GM12873 (cell line): ENCODE measurements around the gene CNGB1.

Experiments used
- TF ChIP-seq, protein P1 (sequence below): IDR thresholded peaks from 2 replicates; pipeline ENCODE4 v1.5.1; 2012; ENCODE audit warnings: low read depth, mild to moderate bottlenecking, moderate library complexity, low read length, control low read depth; ENCODE audit not compliant: insufficient read depth; ENCODE audit errors: missing control alignments

The CNGB1 gene

GRCh38 chr16:58010886-58011285 lies 40.0 kb upstream of the CNGB1 start:
- TF ChIP-seq, protein P1, sequence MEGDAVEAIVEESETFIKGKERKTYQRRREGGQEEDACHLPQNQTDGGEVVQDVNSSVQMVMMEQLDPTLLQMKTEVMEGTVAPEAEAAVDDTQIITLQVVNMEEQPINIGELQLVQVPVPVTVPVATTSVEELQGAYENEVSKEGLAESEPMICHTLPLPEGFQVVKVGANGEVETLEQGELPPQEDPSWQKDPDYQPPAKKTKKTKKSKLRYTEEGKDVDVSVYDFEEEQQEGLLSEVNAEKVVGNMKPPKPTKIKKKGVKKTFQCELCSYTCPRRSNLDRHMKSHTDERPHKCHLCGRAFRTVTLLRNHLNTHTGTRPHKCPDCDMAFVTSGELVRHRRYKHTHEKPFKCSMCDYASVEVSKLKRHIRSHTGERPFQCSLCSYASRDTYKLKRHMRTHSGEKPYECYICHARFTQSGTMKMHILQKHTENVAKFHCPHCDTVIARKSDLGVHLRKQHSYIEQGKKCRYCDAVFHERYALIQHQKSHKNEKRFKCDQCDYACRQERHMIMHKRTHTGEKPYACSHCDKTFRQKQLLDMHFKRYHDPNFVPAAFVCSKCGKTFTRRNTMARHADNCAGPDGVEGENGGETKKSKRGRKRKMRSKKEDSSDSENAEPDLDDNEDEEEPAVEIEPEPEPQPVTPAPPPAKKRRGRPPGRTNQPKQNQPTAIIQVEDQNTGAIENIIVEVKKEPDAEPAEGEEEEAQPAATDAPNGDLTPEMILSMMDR: no peak

DNA sequence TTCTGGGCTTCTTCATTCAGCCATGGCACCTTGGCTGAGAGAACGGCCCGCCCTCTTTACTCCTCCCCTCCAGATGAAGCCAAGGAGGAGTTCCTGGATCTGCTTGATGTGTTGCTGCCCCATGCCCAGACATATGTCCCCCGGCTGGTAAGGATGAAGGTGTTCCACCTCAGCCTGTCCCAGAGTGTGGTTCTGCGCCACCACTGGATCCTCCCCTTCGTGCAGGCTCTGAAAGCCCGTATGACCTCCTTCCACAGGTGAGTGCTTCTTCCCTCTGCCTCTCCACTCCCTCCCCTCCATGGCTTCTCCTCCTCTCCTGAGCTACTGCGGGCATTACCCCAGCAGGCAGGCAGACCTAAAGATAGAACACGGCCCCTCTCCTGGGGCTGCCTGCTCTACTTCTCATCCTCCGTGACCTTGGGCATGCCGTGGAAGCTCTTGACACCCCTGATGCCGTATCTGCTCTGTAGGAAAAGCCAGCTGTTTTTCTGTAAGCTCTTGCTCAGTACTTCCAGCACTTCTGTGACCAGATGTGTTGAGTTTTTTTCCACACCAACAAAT lies 39.0 kb upstream of the CNGB1 start:
- TF ChIP-seq, protein P1: no peak

DNA sequence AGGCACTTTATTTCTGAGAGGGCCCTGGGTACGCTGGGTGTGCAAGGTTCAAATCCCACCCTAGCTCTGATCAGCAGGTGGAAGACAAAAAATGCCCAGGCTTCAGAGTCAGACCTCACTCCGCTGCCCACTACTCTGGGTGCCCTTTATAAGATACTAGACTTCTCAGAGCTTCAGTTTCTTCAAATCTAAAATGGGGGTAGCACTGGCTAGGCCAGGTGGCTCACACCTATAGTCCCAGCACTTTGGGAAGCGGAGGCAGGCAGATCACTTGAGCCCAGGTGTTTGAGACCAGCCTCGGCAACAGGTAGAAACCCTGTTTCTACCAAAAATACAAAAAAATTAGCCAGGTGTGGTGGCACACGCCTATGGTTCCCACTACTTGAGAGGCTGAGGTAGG lies 32.0 kb upstream of the CNGB1 start:
- TF ChIP-seq, protein P1: no peak

- TF ChIP-seq, protein P1: no peak
Measured at GRCh38 chr16:58002416-58002800, 31.5 kb upstream of the CNGB1 start.

- TF ChIP-seq, protein P1: no peak
Measured at GRCh38 chr16:58001781-58002415, 31.0 kb upstream of the CNGB1 start.

DNA sequence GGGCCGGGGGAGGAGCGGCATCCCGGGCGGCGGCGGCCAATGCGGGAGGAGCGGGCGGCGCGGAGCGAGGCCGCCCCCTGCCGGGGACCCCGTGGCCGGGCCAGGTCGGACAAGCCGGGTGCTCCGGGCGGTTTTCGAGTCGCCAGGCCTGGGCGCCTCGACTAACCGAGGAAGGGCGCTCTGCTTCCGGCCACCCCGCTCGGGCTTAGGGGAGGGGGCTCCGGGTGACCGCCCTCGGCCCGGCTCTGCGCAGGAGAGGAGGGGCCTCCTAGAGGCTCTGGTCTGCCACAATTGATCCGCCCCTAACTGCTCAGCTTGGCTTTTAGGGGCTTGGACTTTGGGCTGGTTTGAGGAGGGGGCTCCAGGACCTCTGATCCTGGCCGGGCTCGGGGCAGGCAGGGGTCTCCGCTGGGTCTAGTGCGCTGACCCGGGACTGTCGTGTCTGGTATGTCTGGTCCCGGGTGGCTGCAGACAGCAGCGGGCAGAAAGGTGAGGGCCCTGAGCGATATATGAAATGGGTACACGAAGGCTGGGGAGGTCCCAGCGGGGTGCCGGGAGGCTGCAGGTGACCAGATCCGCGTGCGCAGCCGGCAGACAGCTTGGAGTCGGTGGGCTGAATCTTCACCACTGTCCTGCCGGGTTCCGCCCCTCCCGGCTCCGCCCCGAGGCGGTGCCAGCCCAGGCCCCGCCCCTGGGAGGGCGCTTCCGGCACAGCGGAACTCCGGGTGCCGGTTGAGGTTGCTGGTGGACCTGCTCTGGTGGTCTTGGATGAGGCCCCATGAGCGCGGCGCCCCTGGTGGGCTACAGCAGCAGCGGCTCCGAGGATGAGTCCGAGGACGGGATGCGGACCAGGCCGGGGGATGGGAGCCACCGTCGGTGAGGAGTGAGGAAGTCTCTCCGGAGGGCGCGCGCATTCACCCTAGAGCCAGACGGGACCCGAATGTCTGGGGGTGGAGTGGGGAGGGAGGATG lies 30.1 kb upstream of the CNGB1 start, which contains the start of gene USB1:
Gene USB1, plus strand, starts transcription at position 702 of the 971 bp plus-strand sequence. Its CDS starts 77 bp downstream, at position 779.
- TF ChIP-seq, protein P1: peak; percentile 69
